NCI-H1436 treated with DMSO at 0.1 percent for 48 hours (cell line): ENCODE data around the gene TNFRSF18.

Source experiments
- DNase-seq: peaks from one replicate; lab custom pipeline; 2025; lab: John Stamatoyannopoulos, UW

TNFRSF18 gene

GRCh38 chr1:1240348-1240732 is 33.9 kb upstream of the TNFRSF18 start:
- no peak for DNase-seq

DNA sequence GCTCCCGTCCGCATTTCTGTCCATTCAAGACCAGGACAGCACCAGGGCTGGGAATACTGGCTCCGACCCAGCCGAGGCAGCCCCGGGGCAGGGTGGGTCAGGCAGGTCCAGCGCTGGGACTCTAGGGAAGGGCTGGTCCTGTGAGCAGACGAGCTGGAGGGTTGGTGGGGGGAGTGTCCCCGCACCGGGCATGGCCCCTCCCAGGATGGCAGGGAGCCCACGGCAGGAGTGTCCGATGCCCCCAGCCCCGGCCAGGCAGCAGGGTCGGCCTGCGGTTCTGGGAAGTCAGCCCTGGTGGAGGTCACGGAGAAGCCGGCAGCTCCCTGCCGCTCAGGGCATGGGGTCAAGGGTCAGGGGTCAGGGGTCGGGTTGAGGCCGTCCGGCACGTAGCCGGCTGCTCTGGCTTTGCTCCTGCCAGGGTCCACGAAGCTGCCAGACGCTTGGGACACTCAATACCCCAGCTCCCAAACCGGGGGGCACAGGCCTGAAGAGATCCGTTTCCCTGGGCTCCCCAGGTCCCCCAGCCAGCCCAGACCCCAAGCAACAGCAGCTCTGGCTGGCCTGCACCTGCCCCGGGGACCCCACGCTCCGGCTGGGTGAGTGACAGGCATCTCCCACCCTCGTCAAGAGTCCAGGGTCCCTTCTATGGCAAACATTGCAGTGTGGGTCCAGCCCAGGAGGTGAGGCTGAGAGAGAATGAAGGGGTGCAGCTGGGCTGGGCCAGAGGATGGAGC is 33.4 kb upstream of the TNFRSF18 start:
- no peak for DNase-seq

- DNase-seq = no peak
Measured at GRCh38 chr1:1239227-1239613, 32.8 kb upstream of the TNFRSF18 start.

GRCh38 chr1:1238702-1239178 is 32.3 kb upstream of the TNFRSF18 start:
- DNase-seq = no peak

- no peak for DNase-seq
Measured at GRCh38 chr1:1237874-1238701, 31.7 kb upstream of the TNFRSF18 start.

- no peak for DNase-seq
Measured at GRCh38 chr1:1236945-1237873, 30.8 kb upstream of the TNFRSF18 start.

GRCh38 chr1:1236176-1236763 is 29.9 kb upstream of the TNFRSF18 start:
- DNase-seq = no peak

DNA sequence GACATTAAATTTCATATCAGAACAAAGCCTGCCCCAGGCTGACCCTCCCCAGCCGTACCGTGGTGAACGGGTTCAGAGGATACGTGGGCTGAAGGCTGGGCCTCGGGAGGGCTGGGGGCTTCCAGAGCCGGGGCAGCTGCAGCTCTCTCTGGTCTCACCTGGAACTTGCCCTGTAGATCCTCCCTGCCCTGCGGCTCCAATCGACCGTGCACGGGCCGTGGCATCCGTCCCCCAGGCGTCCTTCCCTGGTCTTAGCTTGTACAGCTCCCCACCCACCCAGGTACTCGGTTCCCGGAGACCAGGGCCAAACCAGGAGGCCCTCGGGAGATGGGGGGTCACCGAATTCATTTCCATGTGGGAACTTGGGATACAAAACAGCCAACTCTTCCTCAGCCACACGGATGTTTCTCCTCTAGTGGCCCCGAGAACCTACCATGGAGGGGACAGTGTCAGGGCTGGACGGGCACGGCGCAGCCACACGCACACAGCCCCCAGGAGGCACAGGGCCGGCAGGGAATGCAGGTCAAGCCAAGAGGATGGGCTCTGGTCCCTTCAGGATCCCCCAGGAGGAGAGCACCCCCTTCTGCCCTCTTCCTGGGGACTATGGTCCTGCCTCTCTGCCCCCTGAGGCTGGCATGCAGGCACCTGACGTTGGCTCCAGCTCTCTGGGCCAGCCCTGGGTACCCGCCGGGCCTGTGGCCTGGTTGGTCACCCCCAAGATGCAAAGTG is 28.8 kb upstream of the TNFRSF18 start:
- no peak for DNase-seq

DNA sequence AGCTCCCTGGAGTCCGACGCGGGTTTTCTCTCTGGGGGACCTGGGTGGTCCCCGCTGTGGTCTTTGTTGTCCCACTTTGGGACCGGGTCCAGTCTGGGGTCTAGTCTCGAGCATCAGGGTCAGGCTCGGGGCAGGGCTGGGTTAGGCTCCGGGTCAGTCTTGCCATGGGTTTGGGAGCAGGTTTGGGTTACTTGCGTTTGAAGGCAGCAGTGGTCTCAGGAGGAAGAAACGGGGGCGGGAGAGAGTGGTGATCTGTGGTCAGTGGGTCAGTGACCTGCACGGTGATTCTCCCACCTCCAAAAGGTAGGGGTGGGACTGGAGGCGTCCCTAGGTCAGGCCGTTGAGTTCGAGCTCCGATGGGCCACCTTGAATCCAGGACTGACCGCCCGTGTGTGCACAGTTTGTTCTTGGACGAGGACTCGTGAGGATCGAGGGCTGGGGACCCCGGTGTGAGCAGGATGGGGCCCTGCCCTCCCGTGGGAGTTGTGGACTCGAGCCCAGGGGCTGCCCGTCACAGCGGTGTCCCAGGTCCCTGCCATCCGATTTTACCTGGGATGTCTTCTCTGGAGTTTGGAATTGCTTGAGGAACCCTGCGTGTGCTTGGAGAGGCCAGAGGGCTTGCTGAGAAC is 27.9 kb upstream of the TNFRSF18 start:
- DNase-seq = no peak

- DNase-seq = no peak
Measured at GRCh38 chr1:1233567-1233892, 27.1 kb upstream of the TNFRSF18 start.

GRCh38 chr1:1232796-1233566 is 26.6 kb upstream of the TNFRSF18 start:
- DNase-seq = no peak

- DNase-seq = no peak
Measured at GRCh38 chr1:1232208-1232795, 25.9 kb upstream of the TNFRSF18 start, which contains the start of gene B3GALT6. TSS of gene B3GALT6 (plus strand) at chr1:1232237. CDS start at chr1:1232279, 42 bp downstream.

DNA sequence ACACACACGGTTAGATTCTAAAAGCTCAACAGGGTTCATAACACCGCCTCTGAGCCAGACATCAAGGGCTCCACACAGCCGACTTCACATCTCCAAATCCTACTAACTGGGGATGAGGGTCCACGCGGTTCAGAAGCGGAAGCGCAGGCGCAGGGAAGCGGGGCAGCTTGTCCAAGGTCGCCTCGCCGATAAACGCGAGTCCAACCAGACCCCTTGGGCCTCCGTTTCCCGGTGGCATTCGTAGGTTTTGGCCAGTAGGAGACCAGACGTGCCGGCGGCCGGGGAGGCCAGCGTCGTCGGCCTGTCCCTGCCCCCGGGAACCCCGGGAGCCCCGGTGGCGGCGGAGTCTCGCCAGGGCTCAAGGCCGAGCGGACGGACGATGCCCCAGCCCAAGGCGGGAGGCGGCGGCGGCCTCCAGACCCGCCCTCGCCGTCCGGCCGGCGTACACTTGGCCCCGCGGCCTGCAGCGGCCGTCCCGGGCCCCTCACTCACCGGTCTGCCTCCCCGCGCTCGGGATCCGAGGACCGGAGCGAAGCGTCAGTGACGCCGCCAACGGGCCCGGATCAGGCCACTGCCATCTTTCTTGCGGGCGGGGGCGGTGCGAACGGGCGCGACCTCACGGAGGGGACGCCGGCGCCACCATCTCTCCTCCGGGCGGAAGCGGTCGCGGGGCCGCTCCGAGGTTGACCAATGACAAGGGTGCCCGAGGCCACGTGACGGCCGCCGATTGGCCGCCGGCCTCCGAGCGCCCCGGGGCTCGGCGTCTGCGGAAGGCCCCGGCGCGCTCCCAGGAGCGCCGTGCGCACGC is 25.2 kb upstream of the TNFRSF18 start, which contains the start of gene SDF4:
SDF4 (minus strand) TSS at position 602 of the 808 bp plus-strand sequence. CDS start 3,229 bp downstream, outside the sequence.
- peak; percentile 58 for DNase-seq

DNA sequence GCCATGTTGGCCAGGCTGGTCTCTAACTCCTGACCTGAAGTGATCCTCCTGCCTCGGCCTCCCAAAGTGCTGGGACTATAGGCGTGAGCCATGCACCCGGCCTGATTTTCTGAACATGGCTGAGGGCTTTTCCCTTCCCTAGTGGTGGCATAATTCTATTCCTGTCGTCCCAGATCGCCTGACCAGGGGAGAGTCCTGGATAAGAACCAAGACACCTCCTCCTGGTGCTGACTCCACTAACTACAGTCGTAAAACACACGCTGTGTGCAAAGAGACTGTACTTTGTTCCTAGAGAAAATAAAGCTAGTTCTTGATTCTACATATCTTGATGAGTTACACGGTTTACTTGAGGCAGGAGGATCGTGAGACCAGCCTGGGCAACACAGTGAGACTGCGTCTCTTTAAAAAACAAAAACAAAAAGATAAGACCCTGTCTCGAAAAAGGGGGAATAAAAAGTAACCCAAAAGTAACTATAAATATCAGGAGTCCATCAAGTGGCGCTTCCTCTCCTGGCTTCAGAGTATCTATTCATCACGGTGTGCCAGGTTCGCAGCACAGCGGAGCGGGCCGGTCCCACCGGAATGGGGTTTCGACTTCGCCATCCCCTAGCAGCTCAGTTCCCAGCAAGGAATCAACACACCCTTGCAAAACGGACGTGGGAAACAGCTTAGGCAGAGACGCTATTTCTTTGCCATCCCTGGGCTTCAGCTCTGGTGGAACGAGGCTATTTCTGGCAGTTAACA is 24.4 kb upstream of the TNFRSF18 start:
- DNase-seq = no peak

DNA sequence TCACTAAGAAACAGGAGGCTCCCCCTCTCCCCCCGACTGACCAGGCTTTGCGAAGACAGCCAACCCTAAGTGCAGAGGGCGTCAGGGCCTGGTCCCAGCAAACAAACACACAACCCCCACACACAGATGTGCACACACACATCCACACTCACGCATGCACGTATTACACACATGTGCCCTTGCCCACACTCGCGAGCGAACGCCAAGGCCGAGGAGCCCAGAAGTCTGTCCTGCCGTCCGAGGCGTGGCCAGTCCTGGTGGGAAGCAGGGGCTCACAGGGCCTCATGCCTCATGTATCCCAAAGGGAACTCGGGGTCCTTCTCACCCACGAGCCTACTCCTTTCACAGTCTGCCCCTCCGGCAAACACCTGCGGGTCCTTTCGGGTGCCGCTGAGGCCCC is 23.4 kb upstream of the TNFRSF18 start:
- no peak for DNase-seq

- DNase-seq = no peak
Measured at GRCh38 chr1:1228596-1229321, 22.4 kb upstream of the TNFRSF18 start.

DNA sequence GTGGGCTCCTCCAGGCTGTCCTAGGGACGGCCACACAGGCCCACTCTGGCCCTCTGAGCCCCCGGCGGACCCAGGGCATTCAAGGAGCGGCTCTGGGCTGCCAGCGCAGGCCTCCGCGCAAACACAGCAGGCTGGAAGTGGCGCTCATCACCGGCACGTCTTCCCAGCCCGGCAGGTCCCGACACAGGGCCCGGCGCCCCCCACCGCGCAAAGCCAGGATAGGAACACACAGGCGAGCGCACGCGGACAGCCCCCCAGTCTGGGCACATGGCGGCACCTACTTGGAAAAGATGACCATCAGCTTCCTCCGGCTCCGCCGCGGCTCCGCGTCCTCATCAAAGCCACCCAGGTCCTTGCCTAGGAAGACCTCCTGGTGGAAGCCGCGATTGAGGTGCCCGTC is 21.8 kb upstream of the TNFRSF18 start:
- DNase-seq = no peak
